ENCODE results near the gene GZMM. TPM values are rescaled to one million over a fixed set of nuclear protein-coding genes. Genes with fewer than 3 reads are reported as not detected.

The GZMM gene
- total RNA-seq (2021): 0.64 and 0.66 TPM in 2 replicates
- long read RNA-seq, partial matches to known transcripts: 0 of 1 reads
- long read RNA-seq, other reads (novel, unspliced or antisense): 0 of 1 reads

GRCh38 chr19:543910-544608 is at the start of gene GZMM:
GZMM (plus strand) TSS chr19:544053; CDS start chr19:544072, 19 bp downstream.
- Histone ChIP-seq H2BK20ac (ENCODE audit: low read depth, low read length, poor library complexity, severe bottlenecking) (no peak within 1 kb of the TSS), H2BK5ac (ENCODE audit: insufficient read length, low read length) (no peak within 1 kb of the TSS), H4K8ac (replicated peaks; ENCODE audit: insufficient read length, low read depth, low read length) (no peak within 1 kb of the TSS), H4K5ac (ENCODE audit: insufficient read length, low read depth, low read length) (no peak within 1 kb of the TSS), H2BK15ac (ENCODE audit: low read depth, low read length) (no peak within 1 kb of the TSS), H2AK5ac (ENCODE audit: insufficient read length, low read length) (no peak within 1 kb of the TSS), H3T11ph (ENCODE audit: low read length) (no peak within 1 kb of the TSS), H2BK120ac (ENCODE audit: low read depth, low read length, poor library complexity, severe bottlenecking) (no peak within 1 kb of the TSS), H3K23me2 (ENCODE audit: insufficient read length, low read depth, low read length, poor library complexity, severe bottlenecking) (no peaks in the 10 kb centered on the region), H3K23ac (ENCODE audit: insufficient read length, low read depth, low read length) (no peak within 1 kb of the TSS), H3K4me2 (ENCODE audit: insufficient read depth, insufficient read length, low read length) (no peak within 1 kb of the TSS), H3K27ac (ENCODE audit: insufficient read length, low read depth, low read length) (no peak within 1 kb of the TSS), H3K56ac (ENCODE audit: insufficient read length, low read depth, low read length) (no peak within 1 kb of the TSS), H3K4ac (ENCODE audit: low read depth, low read length) (no peak within 1 kb of the TSS), H3K9me3 (ENCODE audit: control insufficient read depth, low read depth, low read length) (no peaks in the 10 kb centered on the region), H3K18ac (ENCODE audit: insufficient read length, low read depth, low read length) (no peak within 1 kb of the TSS), H2AFZ (ENCODE audit: low read length) (no peak within 1 kb of the TSS), H3K79me2 (ENCODE audit: insufficient read depth, low read length) (no peaks in the 10 kb centered on the region), H3K4me1 (ENCODE audit: insufficient read depth, low read length) (no peaks in the 10 kb centered on the region), H3K14ac (ENCODE audit: insufficient read depth, low read length) (no peak within 1 kb of the TSS), H3K9ac (ENCODE audit: extremely low read depth, insufficient read length, low read length) (no peak within 1 kb of the TSS), H3K27me3 (ENCODE audit: insufficient read depth, low read length) (no peaks in the 10 kb centered on the region), H3K79me1 (ENCODE audit: insufficient read depth, low read depth, low read length, poor library complexity, severe bottlenecking) (no peaks in the 10 kb centered on the region), H2BK12ac (ENCODE audit: insufficient read length, low read depth, low read length) (no peak within 1 kb of the TSS), H4K91ac (ENCODE audit: insufficient read length, low read depth, low read length) (no peak within 1 kb of the TSS), H4K20me1 (ENCODE audit: control insufficient read depth, insufficient read depth, insufficient read length) (no peaks in the 10 kb centered on the region)
- Mint-ChIP-seq H3K4me3 (peak within 1 kb of the TSS in 1 of 2 experiments; percentile 54; a peak in 1 of 5 replicates), H3K4me1 (peaks cover 0 to 2% of the 10 kb centered on the region in 2 experiments; a peak in 2 of 4 replicates), H3K27ac (peak within 1 kb of the TSS in 2 of 3 experiments; percentile 25 to 85; a peak in 2 of 7 replicates), H3K9me3 (no peaks in the 10 kb centered on the region; a peak in 1 of 5 replicates), H3K27me3 (ENCODE audit: low read depth) (peaks cover 12% of the 10 kb centered on the region), H3K36me3 (ENCODE audit: insufficient read depth in 1 of 3, low read depth in 3 of 3) (peaks cover 0 to 15% (median 7%) of the 10 kb centered on the region in 3 experiments; a peak in 5 of 7 replicates)
- no CpG with 5 or more reads among the region's 31 CpGs for WGBS (ENCODE audit: extremely low coverage, insufficient read length, low lambda C conversion rate)
- DNase-seq: peak; percentile 23
- no peak for TF ChIP-seq CTCF (conservative IDR thresholded peaks at IDR 0.05)
